Muscle of arm (tissue), 12 donors: ENCODE data around the gene CARMIL1. TPM values are rescaled to one million over a fixed set of nuclear protein-coding genes. Genes with fewer than 3 reads are reported as not detected.

ENCODE experiments used
- DNase-seq: peaks from one replicate; pipeline ENCODE4 v3.0.0-alpha.2; 2013
- polyA plus RNA-seq, 12 donors: library from polyadenylated mRNA; unstranded; fragments of 120-200 nt; gene quantifications; one replicate each; pipeline ENCODE4 v1.2.1, GENCODE V29; 2013; ENCODE audit not compliant: insufficient read length in 12 of 12

CARMIL1 gene
- polyA plus RNA-seq, 12 donors: 2.5 to 23.3 (median 3.5) TPM; not detected in 1

GRCh38 chr6:25332655-25333071, 53.5 kb downstream of the CARMIL1 start:
- DNase-seq: peak; percentile 16

GRCh38 chr6:25333471-25333870, 54.3 kb downstream of the CARMIL1 start:
- DNase-seq: no peak

- no peak for DNase-seq
Measured at GRCh38 chr6:25334793-25335192, 55.6 kb downstream of the CARMIL1 start.

- no peak for DNase-seq
Measured at GRCh38 chr6:25336996-25337395, 57.8 kb downstream of the CARMIL1 start.

- DNase-seq: no peak
Measured at GRCh38 chr6:25337431-25337830, 58.3 kb downstream of the CARMIL1 start.

- no peak for DNase-seq
Measured at GRCh38 chr6:25340431-25341202, 61.4 kb downstream of the CARMIL1 start.

- DNase-seq: no peak
Measured at GRCh38 chr6:25341203-25341552, 62.0 kb downstream of the CARMIL1 start.

GRCh38 chr6:25341923-25342619, 62.9 kb downstream of the CARMIL1 start:
- DNase-seq: no peak

- peak; percentile 23 for DNase-seq
Measured at GRCh38 chr6:25342802-25343201, 63.6 kb downstream of the CARMIL1 start.

GRCh38 chr6:25343984-25344383, 64.8 kb downstream of the CARMIL1 start:
- no peak for DNase-seq

GRCh38 chr6:25344827-25345226, 65.7 kb downstream of the CARMIL1 start:
- no peak for DNase-seq

GRCh38 chr6:25346064-25346463, 66.9 kb downstream of the CARMIL1 start:
- no peak for DNase-seq

- DNase-seq: no peak
Measured at GRCh38 chr6:25350573-25350972, 71.4 kb downstream of the CARMIL1 start.

- DNase-seq: no peak
Measured at GRCh38 chr6:25351485-25351884, 72.3 kb downstream of the CARMIL1 start.

- DNase-seq: no peak
Measured at GRCh38 chr6:25352285-25352684, 73.1 kb downstream of the CARMIL1 start.

GRCh38 chr6:25354078-25354932, 75.1 kb downstream of the CARMIL1 start:
- DNase-seq: peak; percentile 70

- DNase-seq: peak; percentile 22
Measured at GRCh38 chr6:25359191-25359861, 80.2 kb downstream of the CARMIL1 start.

- DNase-seq: no peak
Measured at GRCh38 chr6:25359891-25360290, 80.7 kb downstream of the CARMIL1 start.

GRCh38 chr6:25360621-25361020, 81.4 kb downstream of the CARMIL1 start:
- no peak for DNase-seq

- DNase-seq: no peak
Measured at GRCh38 chr6:25363427-25363826, 84.3 kb downstream of the CARMIL1 start.

GRCh38 chr6:25365154-25365553, 86.0 kb downstream of the CARMIL1 start:
- no peak for DNase-seq
